GM12872 (cell line): ENCODE data around the gene KLF1.

Experiments
- TF ChIP-seq, protein P1 (sequence below): IDR thresholded peaks from 3 replicates; pipeline ENCODE4 v1.5.1; 2011; ENCODE audit warnings: low read depth, mild to moderate bottlenecking, low read length, moderate library complexity; ENCODE audit not compliant: insufficient read depth

Gene KLF1

DNA sequence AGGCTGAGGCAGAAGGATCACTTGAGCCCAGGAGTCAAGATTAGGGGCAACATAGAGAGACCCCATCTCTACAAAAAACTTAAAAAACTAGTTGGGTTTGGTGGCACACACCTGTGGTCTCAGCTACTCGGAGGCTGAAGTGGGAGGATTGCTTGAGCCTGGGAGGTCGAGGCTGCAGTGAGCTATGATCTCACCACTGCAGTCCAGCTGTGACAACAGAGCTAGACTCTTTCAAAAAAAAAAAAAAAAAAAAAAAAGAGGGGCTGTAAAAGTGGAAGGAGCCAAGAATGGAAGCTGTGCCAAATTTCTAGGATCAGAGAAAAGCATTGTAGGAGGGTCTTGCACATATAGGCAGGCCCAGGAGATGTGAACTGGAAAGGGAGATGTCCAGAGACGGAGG is 15.3 kb downstream of the KLF1 start:
- TF ChIP-seq, protein P1, sequence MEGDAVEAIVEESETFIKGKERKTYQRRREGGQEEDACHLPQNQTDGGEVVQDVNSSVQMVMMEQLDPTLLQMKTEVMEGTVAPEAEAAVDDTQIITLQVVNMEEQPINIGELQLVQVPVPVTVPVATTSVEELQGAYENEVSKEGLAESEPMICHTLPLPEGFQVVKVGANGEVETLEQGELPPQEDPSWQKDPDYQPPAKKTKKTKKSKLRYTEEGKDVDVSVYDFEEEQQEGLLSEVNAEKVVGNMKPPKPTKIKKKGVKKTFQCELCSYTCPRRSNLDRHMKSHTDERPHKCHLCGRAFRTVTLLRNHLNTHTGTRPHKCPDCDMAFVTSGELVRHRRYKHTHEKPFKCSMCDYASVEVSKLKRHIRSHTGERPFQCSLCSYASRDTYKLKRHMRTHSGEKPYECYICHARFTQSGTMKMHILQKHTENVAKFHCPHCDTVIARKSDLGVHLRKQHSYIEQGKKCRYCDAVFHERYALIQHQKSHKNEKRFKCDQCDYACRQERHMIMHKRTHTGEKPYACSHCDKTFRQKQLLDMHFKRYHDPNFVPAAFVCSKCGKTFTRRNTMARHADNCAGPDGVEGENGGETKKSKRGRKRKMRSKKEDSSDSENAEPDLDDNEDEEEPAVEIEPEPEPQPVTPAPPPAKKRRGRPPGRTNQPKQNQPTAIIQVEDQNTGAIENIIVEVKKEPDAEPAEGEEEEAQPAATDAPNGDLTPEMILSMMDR: no peak

DNA sequence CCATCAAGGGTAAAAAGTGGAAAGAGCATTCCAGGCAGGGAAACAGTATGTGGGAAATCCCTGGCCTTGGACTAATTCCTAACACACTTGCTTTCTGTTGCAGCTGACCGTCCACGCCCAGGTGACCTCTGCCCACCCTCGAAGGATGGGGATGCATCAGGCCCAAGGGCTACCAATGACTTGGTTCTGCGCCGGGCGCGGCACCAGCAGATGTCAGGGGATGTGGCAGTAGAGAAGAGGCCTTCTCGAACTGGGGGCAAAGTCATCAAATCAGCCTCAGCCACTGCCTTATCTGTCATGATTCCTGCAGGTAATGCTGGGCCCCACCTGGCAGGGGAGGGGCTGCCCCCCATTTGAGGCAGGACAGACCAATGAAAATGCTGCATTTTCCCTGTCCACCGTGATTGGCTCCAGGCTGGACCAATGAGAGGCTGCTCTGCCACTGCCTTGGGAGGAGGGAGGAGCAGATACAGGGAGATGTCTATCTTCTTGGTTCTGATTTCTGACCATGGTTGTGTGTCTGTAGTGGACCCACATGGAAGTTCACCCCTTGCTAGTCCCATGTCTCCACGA is 18.4 kb downstream of the KLF1 start:
- TF ChIP-seq, protein P1: no peak

DNA sequence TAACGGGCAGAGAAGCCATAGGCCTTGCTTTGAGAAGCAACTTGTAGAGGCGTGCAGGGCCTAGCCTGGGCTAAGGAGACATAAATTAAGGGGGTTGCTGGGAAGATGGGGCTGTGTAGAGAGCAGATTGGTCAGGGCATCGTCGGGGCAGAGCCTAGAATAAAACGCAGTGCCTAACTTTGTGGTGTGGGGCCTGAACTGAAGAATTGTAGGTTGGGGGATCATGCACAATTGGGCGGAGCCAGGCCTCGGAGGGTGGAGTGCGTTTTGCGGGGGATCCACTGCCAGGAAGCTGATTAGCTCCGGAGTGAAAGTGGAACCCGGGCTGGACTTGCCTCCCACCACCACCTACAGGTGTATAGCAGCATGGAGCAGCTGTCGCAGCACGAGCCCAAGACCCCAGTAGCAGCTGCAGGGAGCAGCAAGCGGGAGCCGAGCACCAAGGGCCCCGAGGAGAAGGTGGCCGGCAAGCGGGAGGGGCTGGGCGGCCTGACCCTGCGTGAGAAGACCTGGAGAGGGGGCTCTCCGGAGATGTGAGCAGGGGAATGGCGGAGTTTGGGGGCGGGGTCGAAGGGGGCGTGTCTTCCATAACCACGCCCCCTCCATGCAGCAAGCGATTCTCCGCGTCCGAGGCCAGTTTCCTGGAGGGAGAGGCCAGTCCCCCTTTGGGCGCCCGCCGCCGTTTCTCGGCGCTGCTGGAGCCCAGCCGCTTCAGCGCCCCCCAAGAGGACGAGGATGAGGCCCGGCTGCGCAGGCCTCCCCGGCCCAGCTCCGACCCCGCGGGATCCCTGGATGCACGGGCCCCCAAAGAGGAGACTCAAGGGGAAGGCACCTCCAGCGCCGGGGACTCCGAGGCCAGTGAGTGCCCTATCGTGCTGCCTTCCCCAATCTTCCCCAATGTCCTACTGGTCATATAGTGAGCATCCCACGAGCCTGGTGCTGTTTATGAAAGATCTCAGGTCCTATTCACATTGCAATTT is 19.6 kb downstream of the KLF1 start:
- TF ChIP-seq, protein P1: 0 out of 3 replicates have a peak, but pooled peaks have one; percentile 19

DNA sequence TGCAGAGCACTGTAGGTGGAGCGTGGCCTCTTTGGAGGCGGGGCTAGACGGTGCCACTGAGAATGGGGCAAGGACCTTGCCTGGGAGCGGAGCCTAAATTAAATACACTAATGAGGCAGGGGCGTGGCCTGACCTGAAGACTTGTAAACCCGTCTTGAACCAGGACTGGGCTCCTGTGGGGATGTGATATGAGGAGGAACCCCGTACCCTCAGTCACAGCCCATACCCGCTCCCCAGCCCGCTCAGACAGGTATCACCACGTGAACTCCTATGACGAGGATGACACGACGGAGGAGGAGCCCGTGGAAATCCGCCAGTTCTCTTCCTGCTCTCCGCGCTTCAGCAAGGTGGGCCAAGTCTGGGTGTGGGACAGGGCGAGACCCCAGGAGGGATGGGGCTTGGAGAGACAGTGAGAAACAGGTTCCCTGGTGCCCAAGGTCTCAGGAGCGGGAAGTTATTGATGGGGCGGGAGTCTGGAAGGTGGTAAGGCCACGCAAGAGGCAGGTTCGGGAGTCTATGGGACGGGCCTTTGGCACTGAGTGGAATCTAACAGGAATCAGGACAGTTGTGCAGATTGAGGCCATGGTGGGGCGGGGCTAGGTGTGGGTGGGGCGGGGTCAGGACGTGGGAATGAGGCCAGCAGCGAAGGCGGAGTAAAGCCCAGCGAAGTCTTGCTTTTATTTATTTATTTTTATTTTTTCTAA is 20.4 kb downstream of the KLF1 start:
- TF ChIP-seq, protein P1: no peak

DNA sequence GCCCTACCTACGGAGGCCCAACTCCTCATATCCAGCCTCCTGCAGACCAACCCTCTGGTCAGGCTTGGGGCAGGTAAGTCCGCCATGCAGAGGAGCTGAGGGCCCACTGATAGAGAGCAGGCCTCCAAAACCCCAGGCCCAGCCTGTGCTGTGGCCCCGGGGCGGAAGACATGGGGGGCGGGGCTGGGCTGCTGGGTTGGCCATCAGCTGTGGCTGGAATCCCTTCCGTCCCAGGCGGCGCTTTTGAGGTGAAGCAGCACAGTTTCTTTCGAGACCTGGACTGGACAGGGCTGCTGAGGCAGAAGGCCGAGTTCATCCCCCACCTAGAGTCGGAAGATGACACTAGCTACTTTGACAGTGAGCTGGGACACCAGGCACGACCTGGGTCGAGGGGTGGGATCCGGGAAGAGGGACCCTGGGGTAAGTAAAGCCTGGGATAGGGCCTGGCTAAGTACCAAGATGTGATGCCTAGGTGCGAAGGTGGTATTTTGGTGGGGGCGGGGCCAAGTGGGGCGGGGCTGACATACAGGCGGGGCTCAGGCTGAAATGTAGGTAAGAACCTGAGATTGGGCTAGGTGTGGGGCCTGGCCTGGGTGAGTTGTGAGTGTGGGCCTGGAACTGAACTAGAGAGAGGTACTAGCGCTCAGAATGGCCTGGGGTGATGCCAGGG is 21.1 kb downstream of the KLF1 start:
- TF ChIP-seq, protein P1: no peak

DNA sequence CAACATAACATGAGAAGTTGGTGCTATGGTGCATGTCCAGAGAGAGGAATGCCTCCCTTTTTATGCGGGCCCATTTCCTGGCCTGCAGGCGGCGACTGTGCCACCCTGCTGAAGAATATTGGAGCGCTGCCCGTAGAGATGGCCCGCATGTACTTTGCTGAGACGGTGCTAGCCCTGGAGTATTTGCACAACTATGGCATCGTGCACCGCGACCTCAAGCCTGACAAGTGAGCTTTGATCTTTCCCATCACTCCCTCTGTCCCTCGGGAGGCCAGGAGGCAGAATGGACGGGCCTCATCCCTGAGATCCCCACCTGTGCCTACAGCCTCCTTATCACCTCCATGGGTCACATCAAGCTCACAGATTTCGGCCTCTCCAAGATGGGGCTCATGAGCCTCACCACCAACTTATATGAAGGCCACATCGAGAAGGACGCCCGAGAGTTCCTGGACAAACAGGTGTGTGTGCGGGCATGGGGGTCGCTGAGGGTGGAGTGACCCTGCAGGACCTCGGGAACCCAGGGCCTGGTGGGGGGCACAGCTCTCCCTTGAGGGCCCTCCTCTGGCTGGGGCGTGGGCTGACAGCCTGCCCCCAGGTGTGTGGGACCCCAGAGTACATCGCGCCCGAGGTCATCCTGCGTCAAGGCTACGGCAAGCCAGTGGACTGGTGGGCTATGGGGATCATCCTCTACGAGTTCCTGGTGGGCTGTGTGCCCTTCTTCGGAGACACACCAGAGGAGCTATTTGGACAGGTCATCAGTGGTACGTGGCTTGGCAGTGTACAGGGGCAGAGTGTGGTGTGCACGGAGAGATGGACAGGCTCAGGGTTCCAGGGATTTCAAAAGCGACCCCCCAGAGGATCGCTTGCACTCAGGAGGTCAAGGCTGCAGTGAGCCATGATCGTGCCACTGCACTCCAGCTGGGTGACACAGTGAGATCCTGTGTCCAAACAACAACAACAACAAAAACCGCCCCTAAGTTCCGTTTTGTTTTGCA is 22.0 kb downstream of the KLF1 start:
- TF ChIP-seq, protein P1: no peak
